Astrocyte (in vitro differentiated cells and primary cell): ENCODE measurements around the gene LMX1B.

Experiments
- EZH2 ChIP-seq: IDR thresholded peaks from 2 replicates; pipeline ENCODE4 v1.6.1; 2012; ENCODE audit warnings: mild to moderate bottlenecking, low read length, inconsistent platforms; ENCODE audit not compliant: insufficient read depth
- TF ChIP-seq, protein P1 (sequence below): IDR thresholded peaks from 2 replicates; pipeline ENCODE4 v1.5.1; 2011; ENCODE audit warnings: low read depth, mild to moderate bottlenecking, inconsistent platforms, low read length, moderate library complexity; ENCODE audit not compliant: insufficient read depth

DNA sequence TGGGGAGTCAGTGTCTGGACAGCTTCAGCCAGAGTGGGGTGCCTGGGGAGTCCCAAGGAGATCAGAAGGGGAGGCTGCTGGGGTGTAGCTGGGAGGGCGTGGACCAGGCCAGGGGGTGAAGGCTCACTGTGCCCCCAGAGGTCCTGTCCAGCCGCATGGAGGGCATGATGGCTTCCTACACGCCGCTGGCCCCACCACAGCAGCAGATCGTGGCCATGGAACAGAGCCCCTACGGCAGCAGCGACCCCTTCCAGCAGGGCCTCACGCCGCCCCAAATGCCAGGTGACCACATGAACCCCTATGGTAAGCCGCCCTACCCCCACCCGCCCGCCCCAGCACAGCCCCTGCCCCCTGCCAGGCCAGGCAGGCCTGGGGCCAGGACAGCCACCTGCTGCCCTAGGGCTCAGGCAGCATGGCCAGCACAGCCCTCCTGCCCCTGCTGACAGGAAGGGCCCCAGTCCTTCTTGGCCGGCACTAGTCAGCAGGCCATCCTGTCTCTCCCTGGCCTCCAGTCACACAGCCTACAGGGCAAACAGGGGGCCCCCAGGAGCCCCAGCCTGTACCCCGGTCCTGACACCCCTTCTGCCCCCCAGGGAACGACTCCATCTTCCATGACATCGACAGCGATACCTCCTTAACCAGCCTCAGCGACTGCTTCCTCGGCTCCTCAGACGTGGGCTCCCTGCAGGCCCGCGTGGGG, 82.1 kb downstream of the LMX1B start:
- TF ChIP-seq, protein P1, sequence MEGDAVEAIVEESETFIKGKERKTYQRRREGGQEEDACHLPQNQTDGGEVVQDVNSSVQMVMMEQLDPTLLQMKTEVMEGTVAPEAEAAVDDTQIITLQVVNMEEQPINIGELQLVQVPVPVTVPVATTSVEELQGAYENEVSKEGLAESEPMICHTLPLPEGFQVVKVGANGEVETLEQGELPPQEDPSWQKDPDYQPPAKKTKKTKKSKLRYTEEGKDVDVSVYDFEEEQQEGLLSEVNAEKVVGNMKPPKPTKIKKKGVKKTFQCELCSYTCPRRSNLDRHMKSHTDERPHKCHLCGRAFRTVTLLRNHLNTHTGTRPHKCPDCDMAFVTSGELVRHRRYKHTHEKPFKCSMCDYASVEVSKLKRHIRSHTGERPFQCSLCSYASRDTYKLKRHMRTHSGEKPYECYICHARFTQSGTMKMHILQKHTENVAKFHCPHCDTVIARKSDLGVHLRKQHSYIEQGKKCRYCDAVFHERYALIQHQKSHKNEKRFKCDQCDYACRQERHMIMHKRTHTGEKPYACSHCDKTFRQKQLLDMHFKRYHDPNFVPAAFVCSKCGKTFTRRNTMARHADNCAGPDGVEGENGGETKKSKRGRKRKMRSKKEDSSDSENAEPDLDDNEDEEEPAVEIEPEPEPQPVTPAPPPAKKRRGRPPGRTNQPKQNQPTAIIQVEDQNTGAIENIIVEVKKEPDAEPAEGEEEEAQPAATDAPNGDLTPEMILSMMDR: no peak
- no peak for TF ChIP-seq EZH2
